ENCODE data around the gene CLCN1.

Gene CLCN1

GRCh38 chr7:143308632-143309031 lies 7.3 kb upstream of the CLCN1 start:
- Histone ChIP-seq H3K9me3 (replicated peaks; ENCODE audit: insufficient read depth, low read length) (no peaks in the 10 kb centered on the region), H3K36me3 (replicated peaks; ENCODE audit: insufficient read depth, low read length) (peaks cover 15% of the 10 kb centered on the region; the same call in 1 of the 2 replicates), H3K4me2 (ENCODE audit: low read depth, low read length) (no peak overlapping the region), H3K9me2 (replicated peaks; ENCODE audit: insufficient read depth, low read length) (no peaks in the 10 kb centered on the region), H3F3A (ENCODE audit: insufficient read depth, low read length) (no peaks in the 10 kb centered on the region), H3K27me3 (replicated peaks; ENCODE audit: insufficient read depth, low read length) (no peaks in the 10 kb centered on the region), H4K20me1 (ENCODE audit: insufficient read depth, low read length) (no peaks in the 10 kb centered on the region), H3K4me1 (ENCODE audit: low read length) (no peaks in the 10 kb centered on the region), H3K79me2 (ENCODE audit: low read length) (no peaks in the 10 kb centered on the region), H3K9ac (ENCODE audit: low read length) (no peak overlapping the region), H3K4me3 (ENCODE audit: low read length) (no peak overlapping the region), H3K27ac (ENCODE audit: low read length) (no peak overlapping the region), H2AFZ (ENCODE audit: low read length) (no peak overlapping the region)
- DNase-seq, result no peak
- no peak for TF ChIP-seq EZH2 (optimal IDR thresholded peaks at IDR 0.05; ENCODE audit: low read depth, low read length)
- TF ChIP-seq EZH2phosphoT487 (IDR thresholded peaks at IDR 0.05; ENCODE audit: low read length), result no peak
- TF ChIP-seq CTCF (IDR thresholded peaks at IDR 0.05; ENCODE audit: low read length), result no peak

GRCh38 chr7:143314127-143314526 lies 1.8 kb upstream of the CLCN1 start:
- Histone ChIP-seq H3K79me2 (ENCODE audit: low read length) (no peaks in the 10 kb centered on the region), H3K4me3 (ENCODE audit: low read length) (no peak overlapping the region), H3K27ac (ENCODE audit: low read length) (no peak overlapping the region), H3K4me1 (ENCODE audit: low read length) (no peaks in the 10 kb centered on the region), H3K9me3 (replicated peaks; ENCODE audit: insufficient read depth, low read length) (no peaks in the 10 kb centered on the region), H3K36me3 (replicated peaks; ENCODE audit: insufficient read depth, low read length) (no peaks in the 10 kb centered on the region), H2AFZ (ENCODE audit: low read length) (no peak overlapping the region), H3K27me3 (replicated peaks; ENCODE audit: insufficient read depth, low read length) (no peaks in the 10 kb centered on the region), H3K9me2 (replicated peaks; ENCODE audit: insufficient read depth, low read length) (no peaks in the 10 kb centered on the region), H3K4me2 (ENCODE audit: low read depth, low read length) (no peak overlapping the region), H3F3A (ENCODE audit: insufficient read depth, low read length) (no peaks in the 10 kb centered on the region), H4K20me1 (ENCODE audit: insufficient read depth, low read length) (no peaks in the 10 kb centered on the region), H3K9ac (ENCODE audit: low read length) (no peak overlapping the region)
- DNase-seq, result no peak
- TF ChIP-seq EZH2 (optimal IDR thresholded peaks at IDR 0.05; ENCODE audit: low read depth, low read length), result no peak

GRCh38 chr7:143316492-143316891 lies 581 bp downstream of the CLCN1 start:
- no peaks in the 10 kb centered on the region for H3K9me3 ChIP-seq (replicated peaks; ENCODE audit: insufficient read depth, low read length)
- H3K4me3 ChIP-seq (ENCODE audit: low read length), result no peak overlapping the region
- no peak for DNase-seq
- no peak for TF ChIP-seq CTCF (IDR thresholded peaks at IDR 0.05; ENCODE audit: low read length)
- TF ChIP-seq EZH2phosphoT487 (IDR thresholded peaks at IDR 0.05; ENCODE audit: low read length), result no peak
- TF ChIP-seq EZH2 (optimal IDR thresholded peaks at IDR 0.05; ENCODE audit: low read depth, low read length), result no peak
- H3K27ac ChIP-seq (ENCODE audit: low read length), result no peak overlapping the region
- no peaks in the 10 kb centered on the region for H3K4me1 ChIP-seq (ENCODE audit: low read length)
- no peaks in the 10 kb centered on the region for H3F3A ChIP-seq (ENCODE audit: insufficient read depth, low read length)
- H3K36me3 ChIP-seq (replicated peaks; ENCODE audit: insufficient read depth, low read length), result no peaks in the 10 kb centered on the region
- H3K9me2 ChIP-seq (replicated peaks; ENCODE audit: insufficient read depth, low read length), result no peaks in the 10 kb centered on the region
- no peak overlapping the region for H3K9ac ChIP-seq (ENCODE audit: low read length)
- H3K4me2 ChIP-seq (ENCODE audit: low read depth, low read length), result no peak overlapping the region
- no peaks in the 10 kb centered on the region for H3K79me2 ChIP-seq (ENCODE audit: low read length)
- no peaks in the 10 kb centered on the region for H4K20me1 ChIP-seq (ENCODE audit: insufficient read depth, low read length)
- no peak overlapping the region for H2AFZ ChIP-seq (ENCODE audit: low read length)
- no peaks in the 10 kb centered on the region for H3K27me3 ChIP-seq (replicated peaks; ENCODE audit: insufficient read depth, low read length)

- Histone ChIP-seq H3K9ac (ENCODE audit: low read length) (no peak overlapping the region), H3K4me3 (ENCODE audit: low read length) (no peak overlapping the region), H3K9me3 (replicated peaks; ENCODE audit: insufficient read depth, low read length) (no peaks in the 10 kb centered on the region), H3K36me3 (replicated peaks; ENCODE audit: insufficient read depth, low read length) (no peaks in the 10 kb centered on the region), H4K20me1 (ENCODE audit: insufficient read depth, low read length) (no peaks in the 10 kb centered on the region), H3K4me2 (ENCODE audit: low read depth, low read length) (no peak overlapping the region), H3K27ac (ENCODE audit: low read length) (no peak overlapping the region), H3K9me2 (replicated peaks; ENCODE audit: insufficient read depth, low read length) (no peaks in the 10 kb centered on the region), H3K27me3 (replicated peaks; ENCODE audit: insufficient read depth, low read length) (no peaks in the 10 kb centered on the region), H3F3A (ENCODE audit: insufficient read depth, low read length) (no peaks in the 10 kb centered on the region), H3K79me2 (ENCODE audit: low read length) (no peaks in the 10 kb centered on the region), H3K4me1 (ENCODE audit: low read length) (no peaks in the 10 kb centered on the region), H2AFZ (ENCODE audit: low read length) (no peak overlapping the region)
- DNase-seq, result no peak
- no peak for TF ChIP-seq CTCF (IDR thresholded peaks at IDR 0.05; ENCODE audit: low read length)
- TF ChIP-seq EZH2 (optimal IDR thresholded peaks at IDR 0.05; ENCODE audit: low read depth, low read length), result no peak
Measured at GRCh38 chr7:143318661-143319060, 2.8 kb downstream of the CLCN1 start.
